PC-9 (cell line): ENCODE results near the gene SMCHD1.

ENCODE experiments used
- EZH2 ChIP-seq: fragments of 200-600 bp; sonication (generic); IDR thresholded peaks from 2 replicates; pipeline ENCODE4 v1.8.0; 2017; ENCODE audit warnings: antibody characterized with exemption, low read depth
- TF ChIP-seq, protein P1 (sequence below): fragments of 200-600 bp; sonication (generic); conservative IDR thresholded peaks from 2 replicates; pipeline ENCODE4 v1.6.1; 2017; ENCODE audit warnings: mixed run types, antibody characterized with exemption, mild to moderate bottlenecking, moderate library complexity

DNA sequence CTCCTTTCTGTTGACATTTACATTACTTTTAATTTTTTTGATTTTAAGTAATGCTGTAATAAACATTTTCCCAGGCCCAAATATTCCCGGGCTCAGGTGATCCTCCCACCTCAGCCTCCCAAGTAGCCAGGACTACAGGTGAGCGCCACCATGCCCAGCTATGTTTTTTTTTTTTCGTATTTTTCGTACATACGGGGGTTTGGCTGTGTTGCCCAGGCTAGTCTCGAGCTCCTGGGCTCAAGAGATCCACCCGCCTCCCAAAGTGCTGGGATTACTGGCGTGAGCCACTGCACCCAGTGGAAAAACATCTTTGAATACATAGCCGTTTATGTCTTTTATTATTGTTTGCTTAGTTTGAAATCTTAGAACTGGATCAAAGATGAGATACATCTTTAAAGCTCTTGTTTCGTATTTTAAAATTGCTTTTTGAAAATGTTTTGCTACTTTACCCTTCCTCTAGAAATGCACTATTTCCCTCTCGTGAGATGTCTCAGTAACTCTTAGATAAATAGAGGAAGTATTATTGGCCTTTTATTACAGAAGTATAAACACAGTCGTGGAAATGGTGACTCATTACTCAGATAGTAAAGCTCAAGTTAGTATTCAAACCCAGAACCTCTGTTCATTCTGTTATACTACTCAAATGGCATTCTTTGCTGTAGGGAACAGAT lies 2.4 kb downstream of the SMCHD1 start:
- TF ChIP-seq, protein P1, sequence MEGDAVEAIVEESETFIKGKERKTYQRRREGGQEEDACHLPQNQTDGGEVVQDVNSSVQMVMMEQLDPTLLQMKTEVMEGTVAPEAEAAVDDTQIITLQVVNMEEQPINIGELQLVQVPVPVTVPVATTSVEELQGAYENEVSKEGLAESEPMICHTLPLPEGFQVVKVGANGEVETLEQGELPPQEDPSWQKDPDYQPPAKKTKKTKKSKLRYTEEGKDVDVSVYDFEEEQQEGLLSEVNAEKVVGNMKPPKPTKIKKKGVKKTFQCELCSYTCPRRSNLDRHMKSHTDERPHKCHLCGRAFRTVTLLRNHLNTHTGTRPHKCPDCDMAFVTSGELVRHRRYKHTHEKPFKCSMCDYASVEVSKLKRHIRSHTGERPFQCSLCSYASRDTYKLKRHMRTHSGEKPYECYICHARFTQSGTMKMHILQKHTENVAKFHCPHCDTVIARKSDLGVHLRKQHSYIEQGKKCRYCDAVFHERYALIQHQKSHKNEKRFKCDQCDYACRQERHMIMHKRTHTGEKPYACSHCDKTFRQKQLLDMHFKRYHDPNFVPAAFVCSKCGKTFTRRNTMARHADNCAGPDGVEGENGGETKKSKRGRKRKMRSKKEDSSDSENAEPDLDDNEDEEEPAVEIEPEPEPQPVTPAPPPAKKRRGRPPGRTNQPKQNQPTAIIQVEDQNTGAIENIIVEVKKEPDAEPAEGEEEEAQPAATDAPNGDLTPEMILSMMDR: no peak
- TF ChIP-seq EZH2: no peak
